Measurements from ENCODE around the gene FILIP1L.

- TF ChIP-seq CTCF (IDR thresholded peaks at IDR 0.05 in 2 of 3, conservative IDR thresholded peaks at IDR 0.05 in 1 of 3; ENCODE audit: borderline replicate concordance in 1 of 3, insufficient read depth in 1 of 3, low read depth in 2 of 3, low read length in 2 of 3) (no peak), POLR2A (IDR thresholded peaks at IDR 0.05; ENCODE audit: borderline replicate concordance, extremely low read depth, insufficient read depth, insufficient read length) (no peak), EZH2phosphoT487 (IDR thresholded peaks at IDR 0.05; ENCODE audit: borderline replicate concordance) (no peak), SIN3A (IDR thresholded peaks at IDR 0.05; ENCODE audit: low read depth) (no peak), CEBPB (IDR thresholded peaks at IDR 0.05; ENCODE audit: low read depth) (no peak), EZH2 (IDR thresholded peaks at IDR 0.05) (no peak), RAD21 (IDR thresholded peaks at IDR 0.05; ENCODE audit: low read depth) (no peak), EGR1 (IDR thresholded peaks at IDR 0.05; ENCODE audit: low read depth) (no peak), ZFX (IDR thresholded peaks at IDR 0.05) (no peak), SRF (IDR thresholded peaks at IDR 0.05; ENCODE audit: low read depth) (no peak), REST (IDR thresholded peaks at IDR 0.05; ENCODE audit: low read depth) (no peak), TCF7L2 (IDR thresholded peaks at IDR 0.05; ENCODE audit: borderline replicate concordance, extremely low read depth, insufficient read depth, insufficient read length) (no peak), CBX3 (IDR thresholded peaks at IDR 0.05; ENCODE audit: low read depth) (no peak)
These were observed 198.3 kb downstream of the FILIP1L start for GRCh38 chr3:99915906-99916432.

Data from HCT116 (cell line).